WTC11 (cell line): ENCODE data around the gene OPRD1.
A peak's percentile ranks its signal among the peaks of the same experiment; 100 is the strongest.

Source experiments
- CREM ChIP-seq: sonication (generic); formaldehyde crosslinking; IDR thresholded peaks from 2 replicates; pipeline ENCODE4 v1.8.1; 2022; ENCODE audit warnings: mild to moderate bottlenecking, missing genetic modification reagents, moderate library complexity
- CTCF ChIP-seq: fragments of 200-600 bp; IDR thresholded peaks from 2 replicates; pipeline ENCODE4 v1.8.0; 2022; ENCODE audit warnings: antibody characterized with exemption
- E2F1 ChIP-seq: sonication (generic); formaldehyde crosslinking; IDR thresholded peaks from 2 replicates; pipeline ENCODE4 v1.8.0; 2022; ENCODE audit warnings: mild to moderate bottlenecking, missing genetic modification reagents
- FOXP1 ChIP-seq: sonication (generic); formaldehyde crosslinking; IDR thresholded peaks from 2 replicates; pipeline ENCODE4 v1.8.0; 2022; ENCODE audit warnings: missing genetic modification reagents, mild to moderate bottlenecking, moderate library complexity, borderline replicate concordance
- MLX ChIP-seq: sonication (generic); formaldehyde crosslinking; IDR thresholded peaks from 2 replicates; pipeline ENCODE4 v1.8.1; 2023; ENCODE audit warnings: mild to moderate bottlenecking, missing genetic modification reagents, moderate library complexity
- NFE2L1 ChIP-seq: sonication (generic); formaldehyde crosslinking; IDR thresholded peaks from 2 replicates; pipeline ENCODE4 v1.8.1; 2023; ENCODE audit warnings: missing genetic modification reagents
- TCF7 ChIP-seq: sonication (generic); formaldehyde crosslinking; IDR thresholded peaks from 2 replicates; pipeline ENCODE4 v1.8.0; 2022; ENCODE audit warnings: mild to moderate bottlenecking, low read depth, missing genetic modification reagents, moderate library complexity
- ZBTB21 ChIP-seq: sonication (generic); formaldehyde crosslinking; IDR thresholded peaks from 2 replicates; pipeline ENCODE4 v1.8.1; 2023; ENCODE audit warnings: mild to moderate bottlenecking, missing genetic modification reagents, borderline replicate concordance
- ZNF121 ChIP-seq: sonication (generic); formaldehyde crosslinking; IDR thresholded peaks from 2 replicates; pipeline ENCODE4 v1.8.0; 2023; ENCODE audit warnings: missing genetic modification reagents
- ZNF416 ChIP-seq: fragments of 250-450 bp; sonication (Bioruptor Pico); IDR thresholded peaks from 2 replicates; pipeline ENCODE4 v1.9.0; 2021; ENCODE audit warnings: mild to moderate bottlenecking, inconsistent platforms

GRCh38 chr1:28775121-28775942 lies 36.6 kb upstream of the OPRD1 start:
- no peak for TF ChIP-seq ZNF416 (CRISPR knock-in tag)
- TF ChIP-seq ZNF121: no peak
- TF ChIP-seq ZBTB21: peak; percentile 82
- TF ChIP-seq NFE2L1 (CRISPR knock-in tag): no peak
- TF ChIP-seq CTCF: no peak
- TF ChIP-seq CREM (CRISPR knock-in tag): no peak
- TF ChIP-seq E2F1 (CRISPR knock-in tag): no peak
- no peak; the same call in 1 of the 2 replicates for TF ChIP-seq FOXP1
- TF ChIP-seq MLX: no peak
- TF ChIP-seq TCF7 (CRISPR knock-in tag): no peak
